Astrocyte of the hippocampus (primary cell): ENCODE data around the gene RPS6KL1.
A peak's percentile ranks its signal among the peaks of the same experiment; 100 is the strongest.

Source experiments
- DNase-seq: peaks from one replicate; pipeline ENCODE4 v3.0.0; 2011; ENCODE audit warnings: low read depth, low spot score

RPS6KL1 gene

DNA sequence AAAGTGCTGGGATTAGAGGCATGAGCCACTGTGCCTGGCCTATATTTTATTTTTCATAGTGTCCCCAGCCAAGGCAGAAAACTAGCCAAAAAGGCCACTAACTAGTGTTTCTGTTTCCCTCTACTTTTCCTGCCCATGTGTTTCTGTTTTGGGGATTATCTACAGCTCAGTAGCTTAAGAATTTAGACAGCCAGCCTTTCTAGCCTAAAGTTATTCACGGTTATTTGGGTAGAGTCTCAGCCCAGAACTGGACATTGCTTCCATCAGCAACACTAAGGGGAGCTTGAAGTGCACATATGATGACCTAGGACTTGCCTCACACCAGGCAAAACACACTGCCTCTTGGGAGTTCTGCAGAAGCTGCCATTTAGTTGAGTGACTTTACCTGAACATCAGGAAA, 65.0 kb downstream of the RPS6KL1 start:
- peak; percentile 25 for DNase-seq

DNA sequence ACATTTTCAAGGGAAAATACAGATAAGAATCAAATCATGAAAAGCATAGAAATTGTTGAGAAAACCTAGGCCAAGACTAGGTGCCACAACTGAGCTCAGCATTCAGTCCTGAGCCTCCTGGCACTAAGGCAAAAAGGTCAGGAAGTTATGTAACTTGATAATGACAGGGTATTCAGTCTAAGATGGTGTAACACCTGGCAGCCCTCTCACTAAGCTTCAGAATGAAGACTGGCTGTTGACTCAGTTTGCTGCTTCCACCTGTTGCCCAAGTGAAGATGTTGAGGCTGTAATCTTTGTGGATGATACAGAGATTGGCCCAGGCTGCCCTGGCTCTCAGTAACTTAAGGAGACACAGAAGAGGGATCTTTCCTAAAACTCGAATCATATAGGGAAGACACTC, 66.7 kb downstream of the RPS6KL1 start:
- DNase-seq, result no peak

DNA sequence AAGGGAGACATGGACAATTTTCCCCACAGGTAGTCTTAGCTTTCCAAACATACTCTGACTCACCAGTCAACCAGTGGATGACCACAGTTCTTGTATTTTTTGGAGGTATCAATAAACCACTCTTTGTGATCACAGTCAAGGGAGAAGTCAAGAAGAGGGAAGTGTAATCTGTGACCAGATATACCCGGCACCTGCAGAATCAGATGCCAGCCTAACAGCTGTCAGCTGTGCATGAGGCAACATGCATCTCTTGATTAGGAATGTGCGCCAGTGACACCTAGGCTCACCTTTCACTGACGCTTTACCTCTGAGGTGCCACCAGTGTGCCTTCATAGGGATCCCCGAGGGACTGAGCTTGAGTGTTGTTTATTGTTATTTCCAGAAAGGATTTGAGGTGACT, 67.1 kb downstream of the RPS6KL1 start:
- no peak for DNase-seq

DNA sequence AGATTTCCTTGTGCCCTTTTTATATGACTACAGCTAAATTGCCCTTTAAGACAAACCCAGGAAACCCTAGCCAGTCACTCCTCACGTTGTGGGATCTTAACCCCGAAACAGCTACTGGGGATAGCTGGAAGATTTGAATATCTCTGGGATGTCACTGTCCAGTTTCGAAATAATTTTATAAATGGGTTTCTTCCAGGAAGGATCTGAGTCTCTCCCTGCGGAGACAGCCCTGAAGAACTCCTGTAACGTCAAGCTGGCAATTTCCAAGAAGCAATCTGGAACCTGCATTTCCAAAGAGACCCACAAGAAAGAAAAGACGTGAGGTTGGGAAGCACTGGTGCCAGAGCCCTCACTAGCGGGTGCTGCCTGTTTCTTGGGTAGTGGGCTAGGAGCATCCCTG, 68.0 kb downstream of the RPS6KL1 start:
- DNase-seq, result no peak
